Measurements from ENCODE around the gene SEPTIN11.

The SEPTIN11 gene

GRCh38 chr4:76982638-76983584 lies 33.4 kb downstream of the SEPTIN11 start:
- H3K36me3 ChIP-seq (replicated peaks), result no peaks in the 10 kb centered on the region
- H3K27me3 ChIP-seq (replicated peaks), result no peaks in the 10 kb centered on the region
- H3K4me3 ChIP-seq (ENCODE audit: low read depth, low read length), result no peak overlapping the region
- no peak for DNase-seq
- peak overlapping the region; percentile 96 for H3K27ac ChIP-seq
- TF ChIP-seq, protein P1, sequence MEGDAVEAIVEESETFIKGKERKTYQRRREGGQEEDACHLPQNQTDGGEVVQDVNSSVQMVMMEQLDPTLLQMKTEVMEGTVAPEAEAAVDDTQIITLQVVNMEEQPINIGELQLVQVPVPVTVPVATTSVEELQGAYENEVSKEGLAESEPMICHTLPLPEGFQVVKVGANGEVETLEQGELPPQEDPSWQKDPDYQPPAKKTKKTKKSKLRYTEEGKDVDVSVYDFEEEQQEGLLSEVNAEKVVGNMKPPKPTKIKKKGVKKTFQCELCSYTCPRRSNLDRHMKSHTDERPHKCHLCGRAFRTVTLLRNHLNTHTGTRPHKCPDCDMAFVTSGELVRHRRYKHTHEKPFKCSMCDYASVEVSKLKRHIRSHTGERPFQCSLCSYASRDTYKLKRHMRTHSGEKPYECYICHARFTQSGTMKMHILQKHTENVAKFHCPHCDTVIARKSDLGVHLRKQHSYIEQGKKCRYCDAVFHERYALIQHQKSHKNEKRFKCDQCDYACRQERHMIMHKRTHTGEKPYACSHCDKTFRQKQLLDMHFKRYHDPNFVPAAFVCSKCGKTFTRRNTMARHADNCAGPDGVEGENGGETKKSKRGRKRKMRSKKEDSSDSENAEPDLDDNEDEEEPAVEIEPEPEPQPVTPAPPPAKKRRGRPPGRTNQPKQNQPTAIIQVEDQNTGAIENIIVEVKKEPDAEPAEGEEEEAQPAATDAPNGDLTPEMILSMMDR (IDR thresholded peaks at IDR 0.05; ENCODE audit: low read depth, low read length, missing control alignments), result peak; percentile 52
- in situ Hi-C loops (cut with HindIII; ENCODE audit: low pct_ligation_motif_present, low sequenced_read_pairs), result no loop called here

GRCh38 chr4:76984127-76984526 lies 34.6 kb downstream of the SEPTIN11 start:
- Histone ChIP-seq H3K4me3 (ENCODE audit: low read depth, low read length) (no peak overlapping the region), H3K27ac (peak overlapping the region; percentile 96), H3K36me3 (replicated peaks) (no peaks in the 10 kb centered on the region), H3K27me3 (replicated peaks) (no peaks in the 10 kb centered on the region)
- TF ChIP-seq, protein P1 (IDR thresholded peaks at IDR 0.05; ENCODE audit: low read depth, low read length, missing control alignments), result peak; percentile 48
- DNase-seq, result no peak
- in situ Hi-C loops (cut with HindIII; ENCODE audit: low pct_ligation_motif_present, low sequenced_read_pairs), result no loop called here

DNA sequence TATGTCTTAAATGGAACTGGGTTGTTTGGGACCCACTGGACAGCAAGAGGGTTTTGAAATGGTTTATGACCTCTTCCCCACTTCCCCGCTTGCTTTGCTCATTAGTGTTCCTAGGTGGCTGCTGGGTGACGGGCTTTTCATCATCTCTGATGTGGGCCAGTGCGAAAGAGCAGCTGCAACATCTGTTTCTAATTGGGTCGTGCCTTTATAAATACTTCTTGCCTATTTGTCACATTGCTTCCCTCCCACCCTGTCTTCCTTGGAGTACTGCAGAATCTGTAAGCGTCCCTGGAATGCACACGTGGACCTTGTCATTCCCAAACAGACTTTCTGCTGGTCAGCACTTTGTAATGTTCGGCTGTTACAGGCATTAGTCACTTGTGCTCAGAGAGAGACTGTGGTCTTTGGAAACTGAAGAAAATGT lies 35.2 kb downstream of the SEPTIN11 start:
- H3K27ac ChIP-seq, result peak overlapping the region; percentile 96
- TF ChIP-seq, protein P1 (IDR thresholded peaks at IDR 0.05; ENCODE audit: low read depth, low read length, missing control alignments), result no peak
- H3K27me3 ChIP-seq (replicated peaks), result no peaks in the 10 kb centered on the region
- DNase-seq, result peak; percentile 99
- no peak overlapping the region for H3K4me3 ChIP-seq (ENCODE audit: low read depth, low read length)
- in situ Hi-C loops (cut with HindIII; ENCODE audit: low pct_ligation_motif_present, low sequenced_read_pairs), result no loop called here
- no peaks in the 10 kb centered on the region for H3K36me3 ChIP-seq (replicated peaks)

- DNase-seq, result peak; percentile 96
- Histone ChIP-seq H3K4me3 (ENCODE audit: low read depth, low read length) (peak overlapping the region; percentile 12), H3K27me3 (replicated peaks) (no peaks in the 10 kb centered on the region), H3K36me3 (replicated peaks) (no peaks in the 10 kb centered on the region), H3K27ac (peak overlapping the region; percentile 96)
- TF ChIP-seq, protein P1 (IDR thresholded peaks at IDR 0.05; ENCODE audit: low read depth, low read length, missing control alignments), result peak; percentile 48
- in situ Hi-C loops (cut with HindIII; ENCODE audit: low pct_ligation_motif_present, low sequenced_read_pairs), result no loop called here
Measured at GRCh38 chr4:76987153-76987591, 37.6 kb downstream of the SEPTIN11 start.

DNA sequence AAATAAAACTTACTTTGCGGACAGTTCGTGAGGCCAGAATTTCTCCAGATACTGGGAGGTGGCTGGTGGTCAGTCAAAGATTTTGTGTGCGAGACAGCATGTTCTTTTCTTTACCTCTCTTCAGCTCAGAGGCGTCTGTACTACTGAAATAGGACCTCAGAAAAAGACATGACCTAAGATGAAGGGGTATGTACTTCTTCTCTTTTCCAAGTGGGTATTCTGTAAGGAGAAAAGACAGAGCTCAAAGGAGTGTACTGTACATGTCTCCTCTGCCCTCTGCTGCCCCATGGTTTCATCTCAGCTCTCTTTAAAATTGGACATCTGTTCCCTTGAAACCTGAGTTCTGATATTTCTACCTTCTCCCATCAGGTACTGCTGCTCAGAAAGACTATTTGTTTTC lies 38.1 kb downstream of the SEPTIN11 start:
- no peaks in the 10 kb centered on the region for H3K27me3 ChIP-seq (replicated peaks)
- no peak for DNase-seq

More for the DNA sequence above, 38.1 kb downstream of the SEPTIN11 start:
- Histone ChIP-seq H3K36me3 (replicated peaks) (no peaks in the 10 kb centered on the region), H3K27ac (peak overlapping the region; percentile 96), H3K4me3 (ENCODE audit: low read depth, low read length) (peak overlapping the region; percentile 28)
- in situ Hi-C loops (cut with HindIII; ENCODE audit: low pct_ligation_motif_present, low sequenced_read_pairs), result no loop called here
- TF ChIP-seq, protein P1 (IDR thresholded peaks at IDR 0.05; ENCODE audit: low read depth, low read length, missing control alignments), result no peak

All from brain microvascular endothelial cell (primary cell).